ENCODE measurements around the gene CPSF3.
A peak's percentile ranks its signal among the peaks of the same experiment; 100 is the strongest.

CPSF3 gene

GRCh38 chr2:9419541-9419940 lies 3.9 kb upstream of the CPSF3 start:
- no peak for DNase-seq (ENCODE audit: low read depth)

GRCh38 chr2:9420495-9420894 lies 3.0 kb upstream of the CPSF3 start:
- no peak for DNase-seq (ENCODE audit: low read depth)

GRCh38 chr2:9422321-9423099 lies 944 bp upstream of the CPSF3 start:
- DNase-seq (ENCODE audit: low read depth), result peak; percentile 17

GRCh38 chr2:9423922-9424272 lies 443 bp downstream of the CPSF3 start:
- peak; percentile 15 for DNase-seq (ENCODE audit: low read depth)

GRCh38 chr2:9424447-9425164 lies 1.2 kb downstream of the CPSF3 start:
- DNase-seq (ENCODE audit: low read depth), result no peak

GRCh38 chr2:9428965-9429577 lies 5.6 kb downstream of the CPSF3 start:
- no peak for DNase-seq (ENCODE audit: low read depth)

- DNase-seq (ENCODE audit: low read depth), result no peak
Measured at GRCh38 chr2:9430316-9431293, 7.2 kb downstream of the CPSF3 start.

- DNase-seq (ENCODE audit: low read depth), result peak; percentile 6
Measured at GRCh38 chr2:9434489-9434888, 11.0 kb downstream of the CPSF3 start.

GRCh38 chr2:9439536-9439935 lies 16.1 kb downstream of the CPSF3 start:
- DNase-seq (ENCODE audit: low read depth), result no peak

- DNase-seq (ENCODE audit: low read depth), result peak; percentile 70
Measured at GRCh38 chr2:9440058-9440727, 16.7 kb downstream of the CPSF3 start.

GRCh38 chr2:9441556-9441955 lies 18.1 kb downstream of the CPSF3 start:
- no peak for DNase-seq (ENCODE audit: low read depth)

GRCh38 chr2:9443526-9443925 lies 20.1 kb downstream of the CPSF3 start:
- DNase-seq (ENCODE audit: low read depth), result no peak

GRCh38 chr2:9445089-9445488 lies 21.6 kb downstream of the CPSF3 start:
- DNase-seq (ENCODE audit: low read depth), result no peak

GRCh38 chr2:9451231-9451630 lies 27.8 kb downstream of the CPSF3 start:
- DNase-seq (ENCODE audit: low read depth), result no peak

GRCh38 chr2:9460441-9461017 lies 37.1 kb downstream of the CPSF3 start:
- no peak for DNase-seq (ENCODE audit: low read depth)

- DNase-seq (ENCODE audit: low read depth), result no peak
Measured at GRCh38 chr2:9461079-9461478, 37.6 kb downstream of the CPSF3 start.

- no peak for DNase-seq (ENCODE audit: low read depth)
Measured at GRCh38 chr2:9462313-9462712, 38.9 kb downstream of the CPSF3 start.

- DNase-seq (ENCODE audit: low read depth), result no peak
Measured at GRCh38 chr2:9462886-9463697, 39.6 kb downstream of the CPSF3 start.

- no peak for DNase-seq (ENCODE audit: low read depth)
Measured at GRCh38 chr2:9463698-9464034, 40.2 kb downstream of the CPSF3 start.

- DNase-seq (ENCODE audit: low read depth), result no peak
Measured at GRCh38 chr2:9465170-9465569, 41.7 kb downstream of the CPSF3 start.

Measured in fibroblast of gingiva (primary cell).